HG03442 (cell line): ENCODE measurements around the gene FBXL16.
A peak's percentile ranks its signal among the peaks of the same experiment; 100 is the strongest.

ENCODE experiments used
- ATAC-seq: cut with Tn5 transposase; IDR thresholded peaks from one replicate; pipeline ENCODE4 v1.9.1; 2021; ENCODE audit warnings: mild to moderate bottlenecking, moderate library complexity; ENCODE audit not compliant: unreplicated experiment

Gene FBXL16

DNA sequence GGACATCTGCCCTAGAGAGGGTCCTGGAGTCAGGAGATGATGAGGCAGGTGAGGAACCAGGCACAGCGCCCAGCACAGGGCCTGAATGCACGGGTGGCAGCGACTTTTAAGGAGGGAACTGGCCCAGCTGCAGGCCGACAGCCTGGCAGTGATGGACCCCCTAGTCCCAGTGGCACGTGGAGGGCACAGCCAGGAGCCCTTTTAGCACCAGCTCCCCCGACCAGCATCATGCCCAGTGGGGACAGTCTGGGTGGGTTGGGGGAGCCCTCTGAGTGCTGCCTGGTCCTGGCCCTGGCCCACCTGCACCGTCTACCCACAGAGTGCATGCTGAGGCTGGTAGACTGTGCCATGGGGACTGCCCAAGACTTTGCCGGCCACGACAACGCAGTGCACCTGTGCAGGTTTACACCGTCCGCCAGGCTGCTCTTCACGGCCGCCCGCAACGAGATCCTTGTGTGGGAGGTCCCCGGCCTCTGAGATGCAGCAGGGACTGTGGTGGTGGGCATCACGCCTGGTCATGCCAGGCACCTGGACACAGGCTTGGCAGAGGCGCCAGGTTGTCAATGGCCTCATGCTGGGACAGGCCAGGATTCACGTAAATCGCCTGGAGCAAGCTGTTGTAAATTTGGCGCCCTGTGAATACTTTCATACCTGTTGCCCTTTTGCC lies 38.4 kb downstream of the FBXL16 start:
- no peak for ATAC-seq

DNA sequence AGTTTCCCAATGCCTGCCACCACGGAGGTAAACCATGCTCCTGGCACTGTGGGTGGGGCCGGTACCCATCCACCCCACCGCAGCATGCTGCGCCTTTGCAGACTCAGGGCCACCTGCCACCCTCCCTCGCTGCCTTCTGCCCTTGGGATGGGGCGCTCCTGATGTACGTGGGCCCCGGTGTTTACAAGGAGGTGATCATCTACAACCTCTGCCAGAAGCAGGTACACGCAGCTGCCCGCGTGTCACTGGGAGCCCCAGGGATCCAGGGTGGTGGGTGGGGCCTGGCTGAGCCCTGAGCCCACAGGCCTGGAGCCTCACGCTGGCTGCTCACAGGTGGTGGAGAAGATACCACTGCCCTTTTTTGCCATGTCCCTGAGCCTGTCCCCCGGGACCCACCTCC lies 39.0 kb downstream of the FBXL16 start:
- no peak for ATAC-seq

DNA sequence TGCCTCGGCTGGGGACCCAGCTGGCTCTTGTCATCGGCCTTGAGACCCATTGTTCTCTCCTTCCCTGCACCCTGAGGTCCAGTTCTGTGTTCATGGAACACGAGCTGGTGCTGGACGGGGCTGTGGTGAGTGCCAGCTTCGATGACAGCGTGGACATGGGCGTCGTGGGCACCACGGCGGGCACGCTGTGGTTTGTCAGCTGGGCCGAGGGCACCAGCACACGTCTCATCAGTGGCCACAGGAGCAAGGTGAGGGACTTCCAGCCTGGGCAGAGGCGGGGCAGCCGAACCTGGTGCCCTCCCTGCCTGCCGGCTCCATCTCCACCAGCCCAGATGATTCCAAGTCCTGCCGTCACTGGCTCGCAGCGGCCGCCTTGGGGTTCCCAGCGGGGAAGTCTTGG lies 43.0 kb downstream of the FBXL16 start:
- ATAC-seq: no peak

DNA sequence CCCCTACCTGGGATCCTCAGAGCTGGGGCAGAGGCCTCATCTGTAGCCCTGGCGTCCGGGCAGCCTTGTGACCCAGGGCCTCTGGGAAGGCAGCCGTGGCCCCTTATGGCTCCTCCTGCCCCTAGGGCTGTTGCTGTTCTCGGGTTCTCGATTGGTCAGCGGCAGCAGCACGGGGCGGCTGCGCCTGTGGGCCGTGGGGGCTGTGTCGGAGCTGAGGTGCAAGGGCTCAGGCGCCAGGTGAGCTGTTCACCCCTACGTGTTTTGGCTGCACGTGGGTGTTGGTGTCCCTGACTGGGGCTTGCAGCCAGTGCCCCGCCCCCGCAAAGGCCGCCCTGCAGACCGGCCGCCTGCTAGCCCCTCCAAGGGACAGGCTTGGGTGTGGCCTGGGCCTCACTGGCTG lies 43.5 kb downstream of the FBXL16 start:
- no peak for ATAC-seq

DNA sequence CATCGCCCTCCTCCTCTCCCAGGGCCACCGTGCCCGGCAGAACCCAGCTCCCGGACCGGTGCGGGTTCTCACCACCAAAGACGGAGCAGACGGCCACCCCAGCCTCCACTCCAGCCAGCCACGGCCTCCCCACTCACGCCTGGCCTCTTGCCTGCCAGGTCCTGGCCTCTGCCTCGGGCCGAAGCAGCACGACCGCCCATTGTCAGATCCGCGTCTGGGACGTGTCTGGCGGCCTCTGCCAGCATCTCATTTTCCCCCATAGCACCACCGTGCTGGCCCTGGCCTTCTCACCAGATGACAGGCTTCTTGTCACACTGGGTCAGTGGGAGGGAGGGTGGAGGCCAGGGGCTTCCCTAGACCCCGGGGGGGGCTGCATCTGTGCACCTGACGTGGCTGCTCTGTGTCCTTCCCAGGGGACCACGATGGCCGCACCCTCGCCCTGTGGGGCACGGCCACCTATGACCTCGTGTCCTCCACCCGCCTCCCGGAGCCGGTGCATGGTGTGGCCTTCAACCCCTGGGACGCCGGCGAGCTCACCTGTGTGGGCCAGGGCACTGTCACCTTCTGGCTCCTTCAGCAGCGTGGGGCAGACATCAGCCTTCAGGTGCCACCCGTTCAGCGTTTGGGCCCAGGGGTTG lies 44.3 kb downstream of the FBXL16 start:
- no peak for ATAC-seq

DNA sequence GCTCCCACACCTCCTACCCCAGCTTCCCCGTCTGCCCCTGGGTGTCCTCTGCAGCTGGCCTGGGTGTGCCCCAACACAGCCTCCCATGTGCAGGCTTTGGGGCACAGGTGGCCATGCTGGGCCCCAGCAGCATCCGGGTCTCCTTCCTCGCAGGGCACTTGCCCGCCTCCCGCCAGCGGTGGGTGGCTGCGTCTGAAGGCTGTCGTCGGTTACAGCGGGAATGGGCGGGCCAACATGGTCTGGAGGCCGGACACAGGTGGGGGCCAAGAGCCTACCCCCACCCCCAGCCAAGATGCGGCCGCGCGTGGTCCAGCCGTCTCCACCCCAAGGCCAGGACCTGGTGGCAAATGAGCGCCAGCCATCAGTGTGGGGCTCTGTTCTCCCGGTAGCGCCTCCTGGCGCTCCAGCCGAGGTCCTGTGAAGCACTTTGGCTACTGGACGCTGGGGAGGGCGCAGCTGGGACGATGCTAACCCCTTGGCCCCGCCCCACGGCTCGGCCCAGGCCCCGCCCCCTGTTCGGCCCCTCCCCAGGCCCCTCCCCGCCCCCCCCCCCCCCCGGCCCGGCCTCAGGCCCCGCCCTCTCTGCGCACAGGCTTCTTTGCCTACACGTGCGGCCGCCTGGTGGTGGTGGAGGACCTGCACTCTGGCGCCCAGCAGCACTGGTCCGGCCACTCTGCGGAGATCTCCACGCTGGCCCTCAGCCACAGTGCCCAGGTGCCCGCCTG lies 45.0 kb downstream of the FBXL16 start:
- ATAC-seq: no peak

DNA sequence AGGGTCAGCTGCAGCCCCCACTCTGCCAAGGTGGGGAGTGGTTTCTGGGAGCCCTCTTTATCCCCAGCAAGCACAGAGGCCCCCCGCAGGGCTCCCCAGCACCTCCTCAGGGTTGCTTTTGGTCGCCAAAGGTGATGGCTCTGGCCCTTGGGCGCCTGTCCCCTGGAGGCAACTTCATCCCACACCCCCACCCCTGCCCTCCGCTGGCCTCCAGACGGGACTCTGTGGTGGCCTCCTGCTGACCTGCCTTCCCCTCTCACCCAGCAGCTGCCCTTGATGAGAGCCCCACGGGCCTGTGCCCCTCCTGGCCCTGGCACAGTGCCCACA lies 45.5 kb downstream of the FBXL16 start:
- ATAC-seq: no peak

DNA sequence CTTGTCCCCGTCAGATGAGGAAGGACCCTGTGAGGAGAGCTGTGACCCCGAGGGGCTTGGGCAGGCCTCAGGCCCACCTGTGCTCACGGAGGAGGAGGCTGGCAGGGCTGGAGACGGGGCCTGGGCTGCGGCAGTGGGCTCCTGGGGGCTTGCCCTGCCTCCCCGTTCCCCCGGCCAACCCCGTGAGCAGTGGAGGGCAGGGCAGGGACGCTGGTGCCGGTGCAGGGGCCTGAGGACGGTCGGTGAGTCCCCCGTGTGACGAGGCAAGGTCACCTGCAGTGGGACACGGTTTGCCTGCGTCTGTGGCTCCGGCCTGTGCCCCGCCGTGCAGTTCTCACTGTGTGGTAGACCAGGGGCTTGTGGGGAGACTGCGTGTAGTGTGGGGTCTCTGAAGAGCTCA lies 46.0 kb downstream of the FBXL16 start:
- ATAC-seq: no peak

DNA sequence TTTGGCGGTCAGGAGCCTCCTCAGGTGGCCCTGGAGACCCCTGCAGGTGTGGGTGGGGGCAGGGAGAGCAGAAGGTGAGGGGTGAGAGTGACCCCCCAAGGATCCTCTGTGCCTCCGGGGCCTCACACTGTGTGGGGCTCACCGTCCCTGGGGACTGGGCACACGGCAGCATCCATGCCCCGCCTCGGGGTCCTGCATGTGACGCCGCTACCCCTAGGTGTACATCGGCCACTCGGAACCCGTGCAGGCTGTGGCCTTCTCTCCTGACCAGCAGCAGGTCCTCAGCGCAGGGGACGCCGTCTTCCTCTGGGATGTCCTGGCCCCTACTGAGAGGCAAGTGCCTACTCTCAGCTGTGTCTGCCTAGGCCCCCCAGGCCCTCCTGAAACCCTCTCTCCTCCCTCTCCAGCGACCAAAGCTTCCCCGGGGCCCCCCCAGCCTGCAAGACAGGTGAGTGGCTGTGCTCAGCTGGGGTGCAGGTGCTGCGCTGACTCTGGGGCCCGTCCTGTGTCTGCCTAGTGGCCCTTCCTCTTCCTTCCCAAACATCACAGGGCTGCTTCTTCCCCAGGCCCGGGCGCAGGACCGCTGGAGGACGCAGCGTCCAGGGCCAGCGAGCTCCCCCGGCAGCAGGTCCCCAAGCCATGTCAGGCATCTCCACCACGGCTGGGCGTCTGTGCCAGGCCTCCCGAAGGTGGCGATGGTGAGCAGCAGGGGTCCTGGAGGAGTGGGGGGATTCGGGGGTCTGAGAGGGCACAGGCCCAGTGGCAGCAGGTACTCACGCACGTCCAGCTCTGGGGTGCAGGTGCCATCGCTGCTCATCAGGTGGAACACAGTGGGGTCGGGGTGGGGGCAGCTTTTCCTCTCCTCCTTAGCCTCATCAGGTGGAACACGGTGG lies 46.7 kb downstream of the FBXL16 start:
- ATAC-seq: no peak

DNA sequence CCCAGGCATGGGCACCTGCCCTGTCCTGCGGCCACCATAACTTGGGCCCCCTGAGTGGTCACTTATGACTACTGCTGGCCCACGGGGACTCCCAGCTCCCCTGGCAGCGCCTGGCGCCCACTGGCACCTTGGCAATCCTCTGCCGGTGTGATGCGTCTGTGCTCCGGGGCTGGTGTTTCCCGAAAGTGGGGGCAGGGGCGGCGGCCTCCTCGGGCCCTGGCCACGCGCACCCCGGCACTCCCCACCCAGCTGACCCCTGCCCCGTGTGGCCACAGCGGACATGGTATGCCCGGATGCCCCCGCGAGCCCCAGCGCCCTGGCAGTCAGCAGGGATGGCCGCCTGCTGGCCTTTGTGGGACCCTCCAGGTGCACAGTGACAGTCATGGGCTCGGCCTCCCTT lies 48.1 kb downstream of the FBXL16 start:
- no peak for ATAC-seq

DNA sequence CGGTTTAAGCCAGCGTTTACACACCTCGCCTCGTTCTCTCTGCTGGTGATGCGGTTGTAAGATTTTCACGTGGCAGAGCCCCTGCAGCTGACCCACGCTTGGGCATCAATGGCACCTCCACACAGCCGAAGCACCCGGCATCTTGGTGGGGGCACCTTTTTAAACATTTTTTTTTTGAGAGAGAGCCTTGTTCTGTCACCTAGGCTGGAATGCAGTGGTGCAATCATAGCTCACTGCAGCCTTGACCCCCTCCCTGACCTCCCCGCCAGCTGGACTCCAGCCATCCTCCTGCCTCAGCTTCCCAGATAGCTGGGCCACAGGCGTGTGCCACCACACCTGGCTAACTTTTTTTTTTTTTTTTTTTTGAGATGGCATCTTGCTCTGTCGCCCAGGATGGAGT lies 51.6 kb downstream of the FBXL16 start:
- no peak for ATAC-seq

DNA sequence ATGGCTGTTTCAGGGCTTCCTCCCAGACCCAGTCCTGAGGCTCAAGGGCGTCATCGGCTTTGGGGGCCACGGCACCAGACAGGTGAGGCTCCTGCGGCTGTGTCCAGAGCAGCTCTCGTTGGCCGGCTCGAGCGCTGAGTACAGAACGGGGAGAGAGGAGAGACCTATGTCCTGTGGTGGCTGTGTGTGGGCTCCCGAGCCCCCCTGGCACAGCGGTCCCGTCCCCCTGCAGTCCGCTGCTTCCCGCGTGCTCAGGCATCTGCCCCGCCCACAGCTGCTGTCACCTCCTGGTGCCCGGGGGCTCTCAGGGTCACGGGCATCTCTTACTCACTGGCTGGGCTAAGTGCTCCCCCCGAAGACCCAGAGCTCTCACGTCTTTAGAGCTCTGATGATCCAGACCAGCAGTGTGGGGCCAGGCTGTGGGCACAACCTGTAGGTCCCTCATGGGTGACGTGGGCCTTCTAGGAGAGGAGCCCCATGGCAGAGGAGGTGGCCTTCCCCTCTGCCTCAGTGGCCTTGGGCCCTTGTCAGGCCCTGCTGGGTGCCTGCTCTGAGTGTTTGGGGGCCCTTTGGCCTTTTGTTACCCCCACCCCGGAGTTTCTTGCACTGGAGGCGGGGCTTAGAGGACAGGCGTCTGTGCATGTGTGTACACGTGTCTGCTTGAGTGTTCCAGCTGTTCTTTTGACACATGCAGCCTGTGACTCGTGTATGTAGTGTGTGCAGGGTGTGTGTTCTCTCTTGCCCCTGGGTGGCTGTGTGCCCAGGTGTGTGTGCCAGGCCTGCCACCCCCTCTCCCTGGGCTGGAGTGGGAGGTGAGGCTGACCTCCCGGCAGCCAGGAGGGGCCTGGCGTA lies 52.9 kb downstream of the FBXL16 start:
- no peak for ATAC-seq

DNA sequence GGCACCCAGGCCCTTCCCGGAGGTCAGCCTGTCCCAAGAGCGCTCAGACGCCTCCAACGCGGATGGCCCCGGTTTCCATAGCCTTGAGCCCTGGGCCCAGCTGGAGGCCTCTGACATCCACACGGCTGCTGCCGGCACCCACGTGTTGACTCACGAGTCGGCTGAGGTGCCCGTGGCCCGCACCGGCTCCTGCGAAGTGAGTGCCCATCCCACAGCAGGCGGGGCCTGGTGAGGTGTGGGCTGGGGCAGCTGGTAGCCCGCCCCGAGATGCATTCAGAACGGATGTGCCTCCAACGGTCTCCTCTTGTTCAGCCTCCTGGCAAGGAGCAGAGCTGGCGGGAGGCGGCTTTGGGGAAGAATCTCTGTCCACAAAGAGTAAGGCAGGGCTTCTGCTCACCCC lies 53.8 kb downstream of the FBXL16 start:
- no peak for ATAC-seq

DNA sequence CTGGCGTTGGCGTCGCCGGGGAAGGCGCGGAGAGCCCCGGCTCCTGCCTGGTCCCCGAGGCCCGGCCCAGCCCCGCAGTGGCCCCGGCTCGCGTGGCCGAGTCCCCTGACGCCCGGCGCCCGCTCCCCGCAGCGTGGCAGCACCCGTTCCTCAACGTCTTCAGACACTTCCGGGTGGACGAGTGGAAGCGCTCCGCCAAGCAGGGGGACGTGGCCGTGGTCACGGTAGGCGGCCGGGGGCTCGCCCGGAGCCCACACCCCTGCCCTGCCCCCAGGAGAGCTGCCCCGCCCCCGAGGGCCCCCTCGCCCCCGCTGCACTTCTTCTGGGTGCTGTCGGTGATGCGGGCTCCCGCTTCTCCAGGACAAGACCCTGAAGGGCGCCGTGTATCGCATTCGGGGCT lies 56.0 kb downstream of the FBXL16 start:
- peak; percentile 11 for ATAC-seq

DNA sequence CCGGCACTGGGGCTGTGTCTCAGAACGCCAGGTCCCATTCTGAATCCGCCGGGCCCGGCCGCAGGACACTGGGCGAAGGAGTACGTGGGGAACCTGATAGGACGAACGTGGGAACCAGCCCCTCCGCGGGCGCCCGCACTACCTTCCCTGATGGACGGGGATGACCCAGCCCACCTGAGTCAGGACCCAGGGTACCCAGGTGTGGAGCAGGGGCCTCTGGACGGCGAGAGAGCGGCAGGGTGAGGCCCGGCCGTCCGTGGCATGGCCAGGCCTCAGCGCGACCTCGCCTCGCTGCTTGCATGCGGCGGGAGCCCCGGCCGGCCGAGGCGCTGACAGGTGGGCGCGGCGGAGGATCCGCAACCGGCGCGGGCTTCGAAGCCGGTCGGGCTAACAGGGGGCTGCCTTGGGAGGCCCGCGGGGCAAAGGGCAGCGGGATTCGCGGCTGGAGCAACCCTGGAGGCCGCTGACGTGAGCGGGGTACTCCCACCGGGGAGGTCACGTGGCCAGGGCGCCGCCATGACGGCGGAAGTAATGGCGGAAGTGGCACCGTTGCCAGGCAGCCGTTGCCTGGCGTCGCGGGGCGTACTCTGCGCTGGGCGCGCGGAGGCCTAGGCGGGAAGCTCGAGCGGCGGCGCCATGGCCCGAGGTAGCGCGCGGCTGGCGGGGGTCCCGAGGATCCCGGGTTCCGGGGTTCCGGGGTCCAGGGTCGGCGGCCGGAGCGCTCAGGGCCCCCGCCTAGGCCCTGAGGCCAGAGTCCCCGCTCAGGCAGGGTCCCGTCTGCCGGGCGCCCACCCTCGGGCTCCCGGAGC lies 56.6 kb downstream of the FBXL16 start, which contains the start of gene WDR90:
TSS of gene WDR90 (plus strand) at position 585 of the 809 bp plus-strand sequence. CDS start at position 637, 52 bp downstream.
- peak; percentile 78 for ATAC-seq

DNA sequence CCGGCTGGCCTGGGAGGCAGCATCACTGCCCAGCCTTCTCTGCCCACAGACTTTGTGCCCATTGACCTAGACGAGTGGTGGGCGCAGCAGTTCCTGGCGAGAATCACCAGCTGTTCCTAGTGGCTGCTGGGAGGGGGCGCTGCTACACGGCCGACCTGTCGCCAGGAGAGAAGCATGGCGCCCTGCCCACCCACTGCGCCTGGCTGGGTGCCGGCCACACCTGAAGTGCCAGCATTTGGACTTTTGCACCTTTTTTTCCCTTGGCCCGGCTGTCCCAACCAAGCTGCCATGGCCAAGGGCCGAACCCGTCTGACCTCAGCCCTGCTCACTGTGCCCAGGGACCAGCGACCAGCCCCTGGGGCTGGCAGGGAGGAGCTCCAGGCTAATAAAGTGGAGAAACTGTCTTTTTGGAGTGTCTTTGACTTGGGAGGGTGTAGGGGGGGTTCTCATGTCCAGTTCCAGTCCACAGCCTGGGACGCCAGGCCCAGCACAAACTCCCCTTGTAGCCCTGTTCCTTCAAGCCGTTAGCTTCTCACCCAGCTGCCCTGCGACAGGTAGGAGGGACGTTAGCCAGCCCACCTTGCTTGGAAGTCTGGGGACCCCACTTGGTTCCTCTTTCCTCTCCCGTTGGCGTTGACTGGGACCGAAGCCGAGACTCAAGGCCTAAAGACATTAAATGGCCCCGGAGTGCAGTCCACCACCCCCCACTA lies 57.4 kb downstream of the FBXL16 start:
- no peak for ATAC-seq

DNA sequence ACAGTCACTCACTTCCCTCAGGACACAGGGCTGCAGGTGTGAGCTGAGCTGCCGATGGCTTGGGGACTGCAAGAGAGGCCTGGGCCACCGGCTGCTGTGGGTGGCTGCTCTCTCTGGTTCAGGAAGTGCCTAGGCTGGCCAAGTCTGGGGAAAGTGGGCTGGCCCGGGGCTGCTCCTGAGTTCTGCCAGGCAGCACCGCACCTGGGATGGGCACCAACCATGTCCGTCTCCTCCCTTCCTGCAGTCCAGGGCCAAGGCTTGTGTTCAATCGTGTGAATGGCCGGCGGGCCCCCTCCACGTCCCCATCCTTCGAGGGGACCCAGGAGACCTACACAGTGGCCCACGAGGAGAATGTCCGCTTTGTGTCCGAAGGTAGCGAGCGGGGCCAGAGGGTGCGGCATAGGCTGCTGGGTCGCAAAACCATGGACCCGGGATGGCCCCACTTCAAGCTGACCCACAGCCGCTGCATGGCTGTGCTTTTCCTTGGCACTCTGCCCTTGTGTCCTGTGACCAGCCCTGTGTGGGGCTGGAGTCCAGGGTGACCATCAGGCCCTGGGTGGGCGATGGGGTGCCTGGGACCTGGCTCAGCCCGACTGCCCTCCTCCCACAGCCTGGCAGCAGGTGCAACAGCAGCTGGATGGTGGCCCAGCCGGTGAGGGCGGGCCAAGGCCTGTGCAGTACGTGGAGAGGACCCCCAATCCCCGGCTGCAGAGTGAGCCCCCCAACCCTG lies 58.3 kb downstream of the FBXL16 start:
- ATAC-seq: no peak

DNA sequence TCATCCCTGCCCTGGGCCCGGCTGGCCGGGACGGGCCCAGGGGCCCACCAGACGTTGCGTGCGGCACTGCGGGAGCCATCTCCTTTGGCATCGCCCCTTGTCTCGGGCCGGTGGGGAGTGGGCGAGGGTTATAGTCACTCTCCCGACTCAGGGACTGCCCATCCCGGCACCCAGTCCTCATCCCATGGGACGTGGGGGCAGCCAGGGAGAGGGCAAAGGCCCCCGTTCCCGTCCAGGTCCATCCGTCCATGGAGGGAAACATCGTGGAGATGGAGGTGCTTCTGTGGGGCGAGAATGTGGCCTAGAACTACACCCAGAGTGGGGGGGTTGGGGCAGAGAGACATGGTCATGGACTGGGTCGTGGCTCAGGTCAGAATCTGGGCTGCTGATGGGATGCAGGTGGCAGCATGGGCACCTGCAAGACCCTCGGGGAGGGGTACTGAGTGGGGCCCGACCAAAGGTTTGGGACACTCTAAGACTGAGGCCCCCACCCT lies 58.9 kb downstream of the FBXL16 start:
- no peak for ATAC-seq
